ENCODE measurements around the gene MST1R.
A peak's percentile ranks its signal among the peaks of the same experiment; 100 is the strongest.

The MST1R gene

GRCh38 chr3:49840388-49840787, 63.3 kb downstream of the MST1R start:
- DNase-seq (ENCODE audit: low spot score) = no peak

- DNase-seq (ENCODE audit: low spot score) = peak; percentile 75
Measured at GRCh38 chr3:49839193-49839809, 64.4 kb downstream of the MST1R start.

Data from germinal center (tissue), 1 donor.